ENCODE data around the gene LRRC8B. TPM values are rescaled to one million over a fixed set of nuclear protein-coding genes. Genes with fewer than 3 reads are reported as not detected.
A peak's percentile ranks its signal among the peaks of the same experiment; 100 is the strongest.

LRRC8B gene
- total and polyA plus RNA-seq, 7 experiments from 2014 or later: 8.8 to 23.0 (median 16.7) TPM

DNA sequence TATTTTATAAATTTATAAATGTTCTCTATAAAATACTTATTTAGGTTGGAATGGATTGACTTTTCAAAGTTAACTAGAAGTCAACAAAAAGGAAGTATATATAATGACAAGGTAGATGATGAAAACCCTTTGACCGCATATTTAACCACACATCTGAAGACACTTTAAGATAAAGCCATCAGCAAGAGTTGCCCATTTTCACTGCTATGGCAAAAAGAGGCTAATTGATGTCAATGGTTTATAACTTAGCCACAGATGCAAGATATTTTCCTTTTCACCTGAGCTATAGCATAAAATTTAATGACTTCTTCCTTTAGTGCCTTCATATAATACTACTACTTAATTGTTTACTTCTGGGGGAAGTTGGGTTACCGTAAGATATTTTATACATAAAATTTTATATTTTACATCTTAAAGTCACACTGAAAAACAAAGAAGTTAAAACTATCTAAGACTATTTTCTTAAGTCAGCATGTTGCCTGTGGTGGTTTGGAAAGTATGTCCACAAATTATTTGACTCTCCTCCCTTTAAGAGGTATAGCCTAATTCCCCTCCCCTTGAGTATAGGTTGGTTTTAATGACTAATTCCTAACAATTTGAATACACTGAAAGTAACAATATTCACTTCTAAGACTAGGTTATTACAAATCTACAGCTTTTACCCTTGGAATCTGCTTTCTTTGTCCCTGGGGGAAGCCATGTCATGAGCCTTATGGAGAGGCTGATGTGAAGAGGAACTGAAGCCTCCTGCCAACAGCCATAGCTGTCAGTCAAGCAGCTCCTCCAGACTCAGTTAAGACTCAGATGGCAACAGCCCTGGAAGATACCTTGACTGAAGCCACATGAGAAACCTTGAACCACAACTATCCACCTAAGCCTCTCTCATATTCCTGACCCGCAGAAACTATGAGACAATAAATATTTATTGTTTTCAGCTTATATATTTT, 40.3 kb upstream of the LRRC8B start:
- Mint-ChIP-seq H3K27ac (peak overlapping the region in 1 of 9 donors; percentile 65), H3K27me3 (peaks cover 0 to 5% (median 0%) of the 10 kb centered on the region in 5 donors), H3K4me1 (peaks cover 6 to 29% (median 19%) of the 10 kb centered on the region in 7 donors), H3K36me3 (peaks cover 0 to 15% (median 0%) of the 10 kb centered on the region in 5 donors), H3K9me3 (peaks cover 0 to 17% (median 4%) of the 10 kb centered on the region in 11 donors), H3K4me3 (no peak overlapping the region)
- DNase-seq: no peak
- Histone ChIP-seq H3K27ac (ENCODE audit: low read depth, low read length) (no peak overlapping the region), H3K36me3 (ENCODE audit: control insufficient read depth in 2 of 3, insufficient read depth in 3 of 3, low read length in 3 of 3) (no peaks in the 10 kb centered on the region), H3K9me3 (ENCODE audit: control insufficient read depth in 2 of 3, low read length in 3 of 3) (peaks cover 0 to 12% (median 0%) of the 10 kb centered on the region in 3 experiments), H3K4me1 (ENCODE audit: control insufficient read depth in 2 of 2, insufficient read depth in 2 of 2, low read length in 2 of 2) (no peaks in the 10 kb centered on the region), H3K27me3 (ENCODE audit: control insufficient read depth in 2 of 2, insufficient read depth in 2 of 2, low read length in 2 of 2) (no peaks in the 10 kb centered on the region), H3K4me3 (ENCODE audit: low read length) (no peak overlapping the region)
- ATAC-seq: no peak
- POLR2A ChIA-PET: interaction anchor here (0.6 to 2.4 kb wide), 5 partner anchors 125 to 530 kb away, joined by 3 to 11 read pairs (median 3); no protein-coding TSS in a partner anchor
- CTCF ChIA-PET: interaction anchor here (0.6 to 5.3 kb wide), 17 partner anchors 24 to 321 kb away, joined by 3 to 83 read pairs (median 3); no protein-coding TSS in a partner anchor
- intact Hi-C loops (cut with micrococcal nuclease): loop anchor here in 1 of 2 donors (5.0 kb wide), 1 partner anchor 238 kb away; no protein-coding TSS in a partner anchor

DNA sequence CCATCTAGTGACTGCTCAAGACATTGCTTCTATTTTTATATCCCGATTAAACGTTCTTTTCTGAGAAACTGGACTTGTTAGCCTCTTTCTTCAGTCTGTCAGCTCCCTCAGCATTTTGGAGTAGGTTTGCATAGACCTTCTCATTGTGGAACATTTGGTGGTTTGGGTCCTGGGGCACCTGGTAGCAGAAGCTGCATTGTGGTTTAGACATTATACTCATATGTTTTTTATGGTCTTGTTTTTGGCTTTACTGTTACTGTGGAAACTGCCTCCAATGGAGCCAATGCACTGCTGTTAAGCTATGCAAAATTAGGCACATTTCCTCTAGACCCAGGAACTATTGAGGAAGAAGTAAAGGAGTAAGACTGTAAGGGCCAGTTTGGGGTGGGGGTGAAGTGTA, 36.7 kb upstream of the LRRC8B start:
- no peak for ATAC-seq
- H3K9me3 ChIP-seq (ENCODE audit: control insufficient read depth in 2 of 3, low read length in 3 of 3): no peaks in the 10 kb centered on the region
- DNase-seq: no peak
- peaks cover 6 to 33% (median 19%) of the 10 kb centered on the region in 7 donors for H3K4me1 Mint-ChIP-seq
- no peaks in the 10 kb centered on the region for H3K4me1 ChIP-seq (ENCODE audit: control insufficient read depth in 2 of 2, insufficient read depth in 2 of 2, low read length in 2 of 2)
- CTCF ChIA-PET: interaction anchor here (0.6 to 1.1 kb wide), 3 partner anchors 11 to 499 kb away, joined by 3 to 5 read pairs (median 4); no protein-coding TSS in a partner anchor
- H3K36me3 Mint-ChIP-seq: peaks cover 0 to 12% (median 8%) of the 10 kb centered on the region in 5 donors
- H3K4me3 Mint-ChIP-seq: peak overlapping the region in 2 of 10 donors; percentile 5 to 38
- POLR2A ChIA-PET: interaction anchor here (1.1 kb wide), 1 partner anchor 112 kb away, joined by 3 read pairs; no protein-coding TSS in a partner anchor
- peaks cover 0 to 5% (median 0%) of the 10 kb centered on the region in 5 donors for H3K27me3 Mint-ChIP-seq
- peak overlapping the region in 1 of 9 donors; percentile 24 for H3K27ac Mint-ChIP-seq
- H3K36me3 ChIP-seq (ENCODE audit: control insufficient read depth in 2 of 3, insufficient read depth in 3 of 3, low read length in 3 of 3): no peaks in the 10 kb centered on the region
- no peak overlapping the region for H3K4me3 ChIP-seq (ENCODE audit: low read length)
- no peak overlapping the region for H3K27ac ChIP-seq (ENCODE audit: low read depth, low read length)
- peaks cover 0 to 20% (median 3%) of the 10 kb centered on the region in 11 donors for H3K9me3 Mint-ChIP-seq
- intact Hi-C loops (cut with micrococcal nuclease): loop anchor here in 1 of 2 donors (5.0 kb wide), 1 partner anchor 234 kb away; no protein-coding TSS in a partner anchor
- no peaks in the 10 kb centered on the region for H3K27me3 ChIP-seq (ENCODE audit: control insufficient read depth in 2 of 2, insufficient read depth in 2 of 2, low read length in 2 of 2)

DNA sequence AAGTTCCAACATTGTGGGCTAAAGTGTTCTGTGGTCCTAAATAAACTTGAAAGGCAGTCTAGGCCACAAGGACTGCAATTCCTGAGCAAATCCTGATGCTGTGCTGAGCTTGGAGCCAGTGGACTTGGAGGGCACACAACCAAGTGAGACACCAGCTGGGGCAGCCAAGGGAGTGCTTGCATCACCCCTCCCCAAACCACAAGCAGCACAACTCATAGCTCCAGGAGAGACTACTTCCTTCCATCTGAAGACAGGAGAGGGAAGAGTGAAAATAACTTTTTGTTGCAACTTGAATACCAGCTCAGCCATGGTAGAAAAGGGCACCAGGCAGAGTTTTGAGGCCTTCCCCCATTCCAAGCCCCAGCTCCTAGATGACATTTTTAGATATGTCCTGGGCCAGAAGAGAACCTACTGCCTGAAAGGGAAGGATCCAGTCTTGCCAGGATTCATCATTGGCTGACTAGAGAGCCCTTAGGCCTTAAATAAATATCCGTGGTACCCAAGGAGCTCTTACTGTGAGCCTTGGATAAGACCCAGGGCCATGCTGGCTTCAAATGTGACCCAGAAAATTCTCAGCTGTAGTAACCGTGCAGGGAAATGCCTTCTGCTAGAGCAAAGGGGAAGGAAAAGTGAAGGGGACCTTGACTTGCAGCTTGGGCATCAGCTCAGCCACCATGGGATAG, 35.4 kb upstream of the LRRC8B start:
- no peaks in the 10 kb centered on the region for H3K36me3 ChIP-seq (ENCODE audit: control insufficient read depth in 2 of 3, insufficient read depth in 3 of 3, low read length in 3 of 3)
- Mint-ChIP-seq H3K27ac (peak overlapping the region in 2 of 9 donors; percentile 24 to 63), H3K9me3 (peaks cover 0 to 23% (median 3%) of the 10 kb centered on the region in 11 donors), H3K4me3 (peak overlapping the region in 1 of 10 donors; percentile 33), H3K4me1 (peaks cover 3 to 27% (median 18%) of the 10 kb centered on the region in 7 donors), H3K27me3 (peaks cover 0 to 10% (median 0%) of the 10 kb centered on the region in 5 donors), H3K36me3 (peaks cover 0 to 15% (median 10%) of the 10 kb centered on the region in 5 donors)
- no peaks in the 10 kb centered on the region for H3K4me1 ChIP-seq (ENCODE audit: control insufficient read depth in 2 of 2, insufficient read depth in 2 of 2, low read length in 2 of 2)
- H3K27ac ChIP-seq (ENCODE audit: low read depth, low read length): no peak overlapping the region
- no peaks in the 10 kb centered on the region for H3K27me3 ChIP-seq (ENCODE audit: control insufficient read depth in 2 of 2, insufficient read depth in 2 of 2, low read length in 2 of 2)
- peak; percentile 60 for ATAC-seq
- ChIA-PET POLR2A (no interaction called here), CTCF (interaction anchor here (0.9 kb wide), 1 partner anchor 312 kb away, joined by 3 read pairs; no protein-coding TSS in a partner anchor)
- DNase-seq: no peak
- intact Hi-C loops (cut with micrococcal nuclease): loop anchor here in 1 of 2 donors (5.0 kb wide), 1 partner anchor 233 kb away; no protein-coding TSS in a partner anchor
- H3K9me3 ChIP-seq (ENCODE audit: control insufficient read depth in 2 of 3, low read length in 3 of 3): no peaks in the 10 kb centered on the region
- H3K4me3 ChIP-seq (ENCODE audit: low read length): no peak overlapping the region

DNA sequence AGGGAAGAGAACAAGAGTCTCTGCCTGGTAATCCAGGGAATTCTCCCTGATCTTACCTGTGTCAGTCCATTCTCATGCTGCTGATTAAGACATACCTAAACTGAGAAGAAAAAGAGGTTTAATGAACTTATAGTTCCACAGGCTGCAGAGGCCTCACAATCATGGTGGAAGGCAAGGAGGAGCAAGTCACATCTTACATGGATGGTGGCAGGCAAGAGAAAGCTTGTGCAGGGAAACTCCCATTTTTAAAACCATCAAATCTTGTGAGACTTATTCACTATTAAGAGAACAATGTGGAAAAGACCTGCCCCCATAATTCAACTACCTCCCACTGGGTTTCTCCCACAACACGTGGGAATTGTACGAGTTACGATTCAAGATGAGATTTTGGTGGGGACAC, 34.2 kb upstream of the LRRC8B start:
- H3K36me3 ChIP-seq (ENCODE audit: control insufficient read depth in 2 of 3, insufficient read depth in 3 of 3, low read length in 3 of 3): no peaks in the 10 kb centered on the region
- Mint-ChIP-seq H3K9me3 (peaks cover 0 to 23% (median 3%) of the 10 kb centered on the region in 11 donors), H3K27me3 (peaks cover 0 to 10% (median 0%) of the 10 kb centered on the region in 5 donors), H3K27ac (no peak overlapping the region), H3K4me1 (peaks cover 3 to 24% (median 18%) of the 10 kb centered on the region in 7 donors), H3K4me3 (no peak overlapping the region), H3K36me3 (peaks cover 0 to 15% (median 10%) of the 10 kb centered on the region in 5 donors)
- no peaks in the 10 kb centered on the region for H3K9me3 ChIP-seq (ENCODE audit: control insufficient read depth in 2 of 3, low read length in 3 of 3)
- intact Hi-C loops (cut with micrococcal nuclease): no loop called here
- ChIA-PET POLR2A (no interaction called here), CTCF (no interaction called here)
- ATAC-seq: no peak
- no peak overlapping the region for H3K4me3 ChIP-seq (ENCODE audit: low read length)
- H3K4me1 ChIP-seq (ENCODE audit: control insufficient read depth in 2 of 2, insufficient read depth in 2 of 2, low read length in 2 of 2): no peaks in the 10 kb centered on the region
- H3K27me3 ChIP-seq (ENCODE audit: control insufficient read depth in 2 of 2, insufficient read depth in 2 of 2, low read length in 2 of 2): no peaks in the 10 kb centered on the region
- no peak for DNase-seq
- no peak overlapping the region for H3K27ac ChIP-seq (ENCODE audit: low read depth, low read length)

DNA sequence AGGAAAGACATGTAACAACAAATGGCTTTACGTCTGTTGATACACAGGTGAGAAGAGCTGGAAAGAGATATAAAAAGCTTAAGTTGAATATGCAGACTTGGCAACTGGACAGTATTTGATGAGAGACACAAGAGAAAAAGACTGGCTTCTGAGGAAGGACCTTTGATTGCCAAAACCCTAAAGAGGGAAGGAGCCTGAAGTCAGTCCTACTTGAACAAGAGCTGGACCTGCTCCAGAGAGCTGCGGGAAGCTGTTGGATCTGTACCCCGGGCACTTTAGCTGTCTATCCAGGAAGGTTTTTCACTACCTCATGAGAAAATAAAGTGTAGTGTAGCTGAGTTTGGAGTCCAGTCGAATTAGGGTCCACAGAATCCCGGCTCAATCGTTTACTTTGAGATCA, 25.3 kb upstream of the LRRC8B start:
- no peaks in the 10 kb centered on the region for H3K36me3 Mint-ChIP-seq
- no peak overlapping the region for H3K27ac ChIP-seq (ENCODE audit: low read depth, low read length)
- H3K9me3 ChIP-seq (ENCODE audit: control insufficient read depth in 2 of 3, low read length in 3 of 3): no peaks in the 10 kb centered on the region
- no peak overlapping the region for H3K4me3 Mint-ChIP-seq
- H3K4me3 ChIP-seq (ENCODE audit: low read length): no peak overlapping the region
- no peaks in the 10 kb centered on the region for H3K36me3 ChIP-seq (ENCODE audit: control insufficient read depth in 2 of 3, insufficient read depth in 3 of 3, low read length in 3 of 3)
- H3K4me1 ChIP-seq (ENCODE audit: control insufficient read depth in 2 of 2, insufficient read depth in 2 of 2, low read length in 2 of 2): no peaks in the 10 kb centered on the region
- no peaks in the 10 kb centered on the region for H3K27me3 ChIP-seq (ENCODE audit: control insufficient read depth in 2 of 2, insufficient read depth in 2 of 2, low read length in 2 of 2)
- H3K27me3 Mint-ChIP-seq: peaks cover 0 to 29% (median 0%) of the 10 kb centered on the region in 5 donors
- no peak for ATAC-seq
- intact Hi-C loops (cut with micrococcal nuclease): no loop called here
- ChIA-PET CTCF (interaction anchor here (0.8 to 1.0 kb wide), 3 partner anchors 12 to 1331 kb away, joined by 4 to 5 read pairs (median 4); no protein-coding TSS in a partner anchor), POLR2A (no interaction called here)
- H3K9me3 Mint-ChIP-seq: peaks cover 0 to 2% (median 0%) of the 10 kb centered on the region in 11 donors
- DNase-seq: no peak
- H3K27ac Mint-ChIP-seq: no peak overlapping the region
- H3K4me1 Mint-ChIP-seq: no peaks in the 10 kb centered on the region

DNA sequence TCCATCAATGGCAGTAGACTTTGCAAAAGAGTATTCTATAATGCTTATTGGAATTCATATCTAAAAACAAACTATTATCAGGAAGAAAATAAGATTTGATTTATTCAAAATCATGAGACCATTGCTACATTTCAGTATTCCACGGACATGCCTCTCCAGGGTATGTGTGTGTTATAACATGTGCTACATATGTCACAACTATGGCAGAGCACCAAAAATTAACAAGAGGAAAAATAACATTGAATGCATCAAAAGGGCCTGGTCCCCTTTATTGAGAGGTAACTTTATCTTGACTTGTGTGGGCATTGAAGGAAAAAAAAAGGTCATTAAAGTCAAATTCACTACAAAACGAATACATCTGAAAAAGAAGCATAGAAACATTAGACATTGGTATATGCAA, 22.6 kb upstream of the LRRC8B start:
- intact Hi-C loops (cut with micrococcal nuclease): no loop called here
- CTCF ChIA-PET: no interaction called here

More for the DNA sequence above, 22.6 kb upstream of the LRRC8B start:
- Mint-ChIP-seq H3K27me3 (peaks cover 0 to 49% (median 0%) of the 10 kb centered on the region in 5 donors), H3K36me3 (no peaks in the 10 kb centered on the region), H3K27ac (no peak overlapping the region), H3K4me3 (no peak overlapping the region), H3K9me3 (peaks cover 0 to 2% (median 0%) of the 10 kb centered on the region in 11 donors), H3K4me1 (no peaks in the 10 kb centered on the region)
- no peaks in the 10 kb centered on the region for H3K36me3 ChIP-seq (ENCODE audit: control insufficient read depth in 2 of 3, insufficient read depth in 3 of 3, low read length in 3 of 3)
- DNase-seq (no peak), ATAC-seq (no peak)
- H3K9me3 ChIP-seq (ENCODE audit: control insufficient read depth in 2 of 3, low read length in 3 of 3): no peaks in the 10 kb centered on the region
- no peaks in the 10 kb centered on the region for H3K4me1 ChIP-seq (ENCODE audit: control insufficient read depth in 2 of 2, insufficient read depth in 2 of 2, low read length in 2 of 2)
- no peaks in the 10 kb centered on the region for H3K27me3 ChIP-seq (ENCODE audit: control insufficient read depth in 2 of 2, insufficient read depth in 2 of 2, low read length in 2 of 2)
- H3K27ac ChIP-seq (ENCODE audit: low read depth, low read length): no peak overlapping the region
- H3K4me3 ChIP-seq (ENCODE audit: low read length): no peak overlapping the region
- POLR2A ChIA-PET: interaction anchor here (0.8 kb wide), 1 partner anchor 253 kb away, joined by 3 read pairs; no protein-coding TSS in a partner anchor

Data from naive thymus-derived CD4-positive, alpha-beta T cell (primary cell).